NCI-H1436 treated with DMSO at 0.1 percent for 48 hours (cell line): ENCODE results near the gene SORL1.

ENCODE experiments used
- DNase-seq: peaks from one replicate; lab custom pipeline; 2025; lab: John Stamatoyannopoulos, UW

SORL1 gene

GRCh38 chr11:121429556-121429955 is 22.6 kb upstream of the SORL1 start:
- no peak for DNase-seq

GRCh38 chr11:121431820-121432526 is 20.1 kb upstream of the SORL1 start:
- DNase-seq: no peak

GRCh38 chr11:121435132-121435531 is 17.0 kb upstream of the SORL1 start:
- no peak for DNase-seq

- DNase-seq: no peak
Observed at GRCh38 chr11:121435551-121436511, 16.3 kb upstream of the SORL1 start.

GRCh38 chr11:121437018-121437685 is 15.0 kb upstream of the SORL1 start:
- DNase-seq: no peak

GRCh38 chr11:121437686-121438078 is 14.4 kb upstream of the SORL1 start:
- no peak for DNase-seq

GRCh38 chr11:121439337-121439736 is 12.8 kb upstream of the SORL1 start:
- no peak for DNase-seq

GRCh38 chr11:121439759-121440158 is 12.4 kb upstream of the SORL1 start:
- DNase-seq: no peak

GRCh38 chr11:121441521-121441920 is 10.6 kb upstream of the SORL1 start:
- no peak for DNase-seq

GRCh38 chr11:121443688-121444275 is 8.3 kb upstream of the SORL1 start:
- DNase-seq: no peak

GRCh38 chr11:121444526-121444925 is 7.6 kb upstream of the SORL1 start:
- no peak for DNase-seq

- no peak for DNase-seq
Observed at GRCh38 chr11:121445071-121445768, 6.9 kb upstream of the SORL1 start.

GRCh38 chr11:121446752-121447156 is 5.4 kb upstream of the SORL1 start:
- no peak for DNase-seq

GRCh38 chr11:121448011-121448410 is 4.1 kb upstream of the SORL1 start:
- no peak for DNase-seq

- no peak for DNase-seq
Observed at GRCh38 chr11:121448431-121448941, 3.6 kb upstream of the SORL1 start.

GRCh38 chr11:121449123-121449522 is 3.0 kb upstream of the SORL1 start:
- DNase-seq: no peak

- no peak for DNase-seq
Observed at GRCh38 chr11:121449626-121450025, 2.5 kb upstream of the SORL1 start.

GRCh38 chr11:121450401-121450800 is 1.7 kb upstream of the SORL1 start:
- DNase-seq: no peak

- DNase-seq: no peak
Observed at GRCh38 chr11:121451178-121451985, 732 bp upstream of the SORL1 start.

- no peak for DNase-seq
Observed at GRCh38 chr11:121452609-121453150, 566 bp downstream of the SORL1 start, which contains the start of gene SORL1-AS1. Gene SORL1-AS1, minus strand, starts transcription at chr11:121452967.
